T-cell (primary cell): ENCODE data around the gene GLRB. TPM values are rescaled to one million over a fixed set of nuclear protein-coding genes. Genes with fewer than 3 reads are reported as not detected.

ENCODE experiments used
- ATAC-seq, 4 experiments: fragments of 200-7000 bp in 3 of 4; fragments of 150-1000 bp in 1 of 4; cut with Tn5 transposase; replicated peaks in 1 of 4; 1 replicate in 3 of 4; 2 replicates in 1 of 4; pipeline ENCODE4 v1.10.0; 2021; ENCODE audit warnings: moderate library complexity in 3 of 4, mild to moderate bottlenecking in 2 of 4, moderate number of reproducible peaks in 1 of 4
- CTCF ChIA-PET, 2 donors: fragments of 300-600 bp; sonication (Branson Sonifier 250); formaldehyde crosslinking; loops; one replicate each; lab custom pipeline; 2022; ENCODE audit warnings: antibody characterized with exemption in 2 of 2; lab: Charles Lee
- POLR2A ChIA-PET, 2 donors: fragments of 300-600 bp; sonication (Branson Sonifier 250); formaldehyde crosslinking; loops; one replicate each; lab custom pipeline; 2022; ENCODE audit warnings: antibody characterized with exemption in 2 of 2; lab: Charles Lee
- DNase-seq, 35 experiments: peaks; one replicate each; pipeline versions ENCODE4 v3.0.0 to v3.0.0-alpha.2; 2013 to 2023
- H3K27ac ChIP-seq: one replicate; pipeline ENCODE4 v1.5.1; 2013; ENCODE audit warnings: low read length
- H3K27me3 ChIP-seq, 2 experiments: replicated peaks in 1 of 2; 1 replicate in 1 of 2; 2 replicates in 1 of 2; pipeline versions ENCODE4 v1.6.1 to v1.7.0; 2013; ENCODE audit warnings: low read length in 1 of 2, mixed read lengths in 1 of 2; ENCODE audit not compliant: control insufficient read depth in 2 of 2, insufficient read depth in 2 of 2; ENCODE audit errors: extremely low read depth in 1 of 2
- H3K36me3 ChIP-seq, 2 donors: 1 replicate in 1 of 2; 2 replicates in 1 of 2; pipeline versions ENCODE4 v1.6.1 to v1.7.0; 2013; ENCODE audit warnings: low read length in 1 of 2; ENCODE audit not compliant: control insufficient read depth in 2 of 2, insufficient read depth in 1 of 2; ENCODE audit errors: extremely low read depth in 1 of 2
- H3K4me1 ChIP-seq, 2 experiments: 1 replicate in 1 of 2; 2 replicates in 1 of 2; pipeline versions ENCODE4 v1.6.1 to v1.7.0; 2013; ENCODE audit warnings: low read length in 2 of 2, mixed read lengths in 1 of 2; ENCODE audit not compliant: insufficient read depth in 2 of 2, control insufficient read depth in 1 of 2; ENCODE audit errors: extremely low read depth in 1 of 2
- H3K4me3 ChIP-seq, 2 donors: 1 replicate in 1 of 2; 2 replicates in 1 of 2; pipeline versions ENCODE4 v1.5.1 to v1.7.0; 2013; ENCODE audit warnings: mild to moderate bottlenecking in 2 of 2, low read length in 1 of 2, moderate library complexity in 1 of 2; ENCODE audit not compliant: control insufficient read depth in 1 of 2; ENCODE audit errors: extremely low read depth in 1 of 2
- H3K9me3 ChIP-seq: 2 replicates; pipeline ENCODE4 v1.7.0; 2013
- H3K27ac Mint-ChIP-seq, 2 donors: one replicate each; pipeline ENCODE4 v1.8.0; 2020 to 2021; ENCODE audit warnings: mild to moderate bottlenecking in 2 of 2, mixed read lengths in 2 of 2
- H3K27me3 Mint-ChIP-seq, 2 donors: one replicate each; pipeline ENCODE4 v1.8.0; 2021 to 2022; ENCODE audit warnings: mixed read lengths in 2 of 2
- H3K36me3 Mint-ChIP-seq: one replicate; pipeline ENCODE4 v1.8.0; 2021; ENCODE audit warnings: mixed read lengths
- H3K4me1 Mint-ChIP-seq, 3 donors: one replicate each; pipeline ENCODE4 v1.8.0; 2020 to 2022; ENCODE audit warnings: mixed read lengths in 3 of 3, mild to moderate bottlenecking in 1 of 3
- H3K4me3 Mint-ChIP-seq, 3 donors: one replicate each; pipeline ENCODE4 v1.8.0; 2020 to 2022; ENCODE audit warnings: mild to moderate bottlenecking in 3 of 3, mixed read lengths in 3 of 3, moderate library complexity in 3 of 3
- H3K9me3 Mint-ChIP-seq, 3 donors: one replicate each; pipeline ENCODE4 v1.8.0; 2020 to 2022; ENCODE audit warnings: mixed read lengths in 3 of 3
- WGBS: methylation state at CpG from one replicate; pipeline ENCODE4 v1.1.5; 2013; ENCODE audit warnings: missing lambda C conversion rate; ENCODE audit not compliant: insufficient coverage; 5-methylcytosine and 5-hydroxymethylcytosine counted together
- total RNA-seq, 35 experiments: library from RNA in 6 of 35; stranded (reverse) in 6 of 35; fragments of 120-200 nt in 1 of 35; gene quantifications; one replicate each; pipeline versions ENCODE4 v1.2.1 to v1.2.4 and lab custom pipeline; 2013 to 2026

The GLRB gene
- total RNA-seq (not detected), total RNA-seq (lab: John Stamatoyannopoulos, UW) (0 to 0.09 (median 0) reads per million in 29 experiments)
- total RNA-seq (2013), result 0.09 TPM

GRCh38 chr4:157075811-157076577 lies at the start of gene GLRB:
TSS of gene GLRB (plus strand) at chr4:157076150. CDS start at chr4:157078025, 1,875 bp downstream.
- peaks cover 0 to 9% (median under 1%) of the 10 kb centered on the region in 3 donors for H3K9me3 Mint-ChIP-seq
- peaks cover 8 to 27% of the 10 kb centered on the region in 2 donors for H3K27me3 Mint-ChIP-seq
- POLR2A ChIA-PET, result no interaction called here
- Histone ChIP-seq H3K27ac (no peak within 1 kb of the TSS), H3K4me1 (no peaks in the 10 kb centered on the region), H3K27me3 (peaks cover 0 to 5% of the 10 kb centered on the region in 2 experiments), H3K4me3 (peak within 1 kb of the TSS in 1 of 2 donors; percentile 67), H3K36me3 (no peaks in the 10 kb centered on the region), H3K9me3 (no peaks in the 10 kb centered on the region)
- 6% methylated on average over 81 of the region's 84 CpGs for WGBS
- no peak within 1 kb of the TSS for H3K27ac Mint-ChIP-seq
- H3K36me3 Mint-ChIP-seq, result no peaks in the 10 kb centered on the region
- no peak within 1 kb of the TSS for H3K4me3 Mint-ChIP-seq
- CTCF ChIA-PET, result no interaction called here
- ATAC-seq, result no peak
- no peaks in the 10 kb centered on the region for H3K4me1 Mint-ChIP-seq
- DNase-seq, result no peak

- POLR2A ChIA-PET, result no interaction called here
- ATAC-seq (no peak), DNase-seq (no peak)
- Histone ChIP-seq H3K27me3 (no peaks in the 10 kb centered on the region), H3K9me3 (no peaks in the 10 kb centered on the region), H3K36me3 (no peaks in the 10 kb centered on the region), H3K4me1 (no peaks in the 10 kb centered on the region), H3K4me3 (no peak overlapping the region), H3K27ac (no peak overlapping the region)
- Mint-ChIP-seq H3K27me3 (no peaks in the 10 kb centered on the region), H3K4me3 (no peak overlapping the region), H3K4me1 (no peaks in the 10 kb centered on the region), H3K9me3 (peaks cover 0 to 2% (median 0%) of the 10 kb centered on the region in 3 donors), H3K27ac (no peak overlapping the region), H3K36me3 (no peaks in the 10 kb centered on the region)
- CTCF ChIA-PET, result no interaction called here
These were observed 40.5 kb upstream of the GLRB start for GRCh38 chr4:157035471-157035870.

- Histone ChIP-seq H3K4me1 (no peaks in the 10 kb centered on the region), H3K27ac (no peak overlapping the region), H3K27me3 (no peaks in the 10 kb centered on the region), H3K9me3 (no peaks in the 10 kb centered on the region), H3K36me3 (no peaks in the 10 kb centered on the region), H3K4me3 (no peak overlapping the region)
- H3K4me1 Mint-ChIP-seq, result no peaks in the 10 kb centered on the region
- CTCF ChIA-PET, result no interaction called here
- no peak overlapping the region for H3K27ac Mint-ChIP-seq
- H3K27me3 Mint-ChIP-seq, result no peaks in the 10 kb centered on the region
- peaks cover 0 to 2% (median 0%) of the 10 kb centered on the region in 3 donors for H3K9me3 Mint-ChIP-seq
- no peak overlapping the region for H3K4me3 Mint-ChIP-seq
- H3K36me3 Mint-ChIP-seq, result no peaks in the 10 kb centered on the region
- no peak for ATAC-seq
- POLR2A ChIA-PET, result no interaction called here
- DNase-seq, result no peak
These were observed 35.5 kb upstream of the GLRB start for GRCh38 chr4:157040405-157040804.

GRCh38 chr4:157043131-157043530 lies 32.8 kb upstream of the GLRB start:
- no peak for DNase-seq
- Histone ChIP-seq H3K9me3 (no peaks in the 10 kb centered on the region), H3K36me3 (no peaks in the 10 kb centered on the region), H3K4me1 (no peaks in the 10 kb centered on the region), H3K27me3 (no peaks in the 10 kb centered on the region), H3K27ac (no peak overlapping the region), H3K4me3 (no peak overlapping the region)
- H3K9me3 Mint-ChIP-seq, result peaks cover 0 to 2% (median 0%) of the 10 kb centered on the region in 3 donors
- no peak for ATAC-seq
- WGBS, result no CpG with 5 or more reads among the region's 2 CpGs
- POLR2A ChIA-PET, result no interaction called here
- no peaks in the 10 kb centered on the region for H3K27me3 Mint-ChIP-seq
- CTCF ChIA-PET, result no interaction called here
- H3K4me1 Mint-ChIP-seq, result no peaks in the 10 kb centered on the region
- no peak overlapping the region for H3K27ac Mint-ChIP-seq
- no peak overlapping the region for H3K4me3 Mint-ChIP-seq
- H3K36me3 Mint-ChIP-seq, result no peaks in the 10 kb centered on the region

GRCh38 chr4:157045507-157046127 lies 30.3 kb upstream of the GLRB start:
- POLR2A ChIA-PET, result no interaction called here
- WGBS, result no CpG with 5 or more reads among the region's 2 CpGs
- no peaks in the 10 kb centered on the region for H3K4me1 Mint-ChIP-seq
- no peak overlapping the region for H3K4me3 ChIP-seq
- no peak for ATAC-seq
- no peaks in the 10 kb centered on the region for H3K9me3 ChIP-seq
- H3K36me3 ChIP-seq, result no peaks in the 10 kb centered on the region
- H3K27me3 Mint-ChIP-seq, result no peaks in the 10 kb centered on the region
- no peak overlapping the region for H3K27ac ChIP-seq
- no peak for DNase-seq
- no peaks in the 10 kb centered on the region for H3K4me1 ChIP-seq
- CTCF ChIA-PET, result no interaction called here
- H3K4me3 Mint-ChIP-seq, result no peak overlapping the region
- no peaks in the 10 kb centered on the region for H3K27me3 ChIP-seq
- no peak overlapping the region for H3K27ac Mint-ChIP-seq
- no peaks in the 10 kb centered on the region for H3K36me3 Mint-ChIP-seq
- H3K9me3 Mint-ChIP-seq, result peaks cover 0 to 7% (median 3%) of the 10 kb centered on the region in 3 donors

GRCh38 chr4:157048248-157048647 lies 27.7 kb upstream of the GLRB start:
- Mint-ChIP-seq H3K27ac (no peak overlapping the region), H3K4me3 (no peak overlapping the region), H3K27me3 (no peaks in the 10 kb centered on the region), H3K9me3 (peaks cover under 1 to 7% (median 5%) of the 10 kb centered on the region in 3 donors), H3K36me3 (no peaks in the 10 kb centered on the region), H3K4me1 (no peaks in the 10 kb centered on the region)
- no peaks in the 10 kb centered on the region for H3K9me3 ChIP-seq
- no peak overlapping the region for H3K4me3 ChIP-seq
- ChIA-PET POLR2A (no interaction called here), CTCF (no interaction called here)
- no peaks in the 10 kb centered on the region for H3K4me1 ChIP-seq
- H3K27me3 ChIP-seq, result no peaks in the 10 kb centered on the region
- H3K36me3 ChIP-seq, result no peaks in the 10 kb centered on the region
- no peak for ATAC-seq
- DNase-seq, result no peak
- 69% methylated on average over 2 of the region's 2 CpGs for WGBS
- no peak overlapping the region for H3K27ac ChIP-seq
